Endothelial cell of umbilical vein (primary cell): ENCODE data around the gene ZNF503.

Experiments used
- EZH2 ChIP-seq: IDR thresholded peaks from 2 replicates; pipeline ENCODE4 v1.6.1; 2012; ENCODE audit warnings: borderline replicate concordance, low read depth, mild to moderate bottlenecking, moderate library complexity, low read length, inconsistent platforms; ENCODE audit not compliant: severe bottlenecking
- FOS ChIP-seq: IDR thresholded peaks from 2 replicates; pipeline ENCODE4 v1.6.1; 2011; ENCODE audit warnings: mild to moderate bottlenecking, low read length, moderate library complexity, borderline replicate concordance; ENCODE audit not compliant: insufficient read depth
- POLR2AphosphoS5 ChIP-seq: IDR thresholded peaks from 2 replicates; pipeline ENCODE4 v1.6.1; 2012; ENCODE audit warnings: low read depth, mild to moderate bottlenecking, control low read depth, low read length, moderate library complexity; ENCODE audit not compliant: insufficient read depth
- TF ChIP-seq, protein P1 (sequence below), 2 donors: IDR thresholded peaks; 1 replicate in 1 of 2; 2 replicates in 1 of 2; pipeline ENCODE4 v1.5.1; 2011; ENCODE audit warnings: low read length in 2 of 2, mild to moderate bottlenecking in 2 of 2, moderate library complexity in 2 of 2, control low read depth in 1 of 2, inconsistent platforms in 1 of 2, low read depth in 1 of 2; ENCODE audit not compliant: insufficient read depth in 1 of 2; ENCODE audit errors: extremely low read depth in 1 of 2
- TF ChIP-seq, protein P2 (sequence below): IDR thresholded peaks from 2 replicates; pipeline ENCODE4 v1.6.1; 2011; ENCODE audit not compliant: insufficient read depth, insufficient read length

DNA sequence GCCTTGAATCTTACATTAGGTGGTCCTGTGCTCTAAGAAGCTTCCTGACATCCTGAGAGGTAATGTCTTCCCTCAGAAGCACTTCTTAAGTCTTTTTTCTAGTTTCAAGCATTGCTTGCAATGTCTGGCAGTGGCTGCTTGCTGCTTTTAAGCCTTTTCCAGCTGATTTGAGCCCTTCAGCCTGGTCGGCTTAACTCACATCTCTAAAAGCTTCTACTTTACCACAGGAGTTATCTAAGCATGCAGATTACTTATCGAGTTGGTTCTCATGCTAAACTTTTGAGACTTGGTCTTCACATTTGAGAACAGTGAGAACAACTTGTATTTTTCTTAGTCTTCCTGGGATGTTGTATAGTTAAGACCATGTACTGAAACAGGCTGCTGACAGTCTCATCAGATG lies 33.7 kb upstream of the ZNF503 start:
- TF ChIP-seq, protein P1, sequence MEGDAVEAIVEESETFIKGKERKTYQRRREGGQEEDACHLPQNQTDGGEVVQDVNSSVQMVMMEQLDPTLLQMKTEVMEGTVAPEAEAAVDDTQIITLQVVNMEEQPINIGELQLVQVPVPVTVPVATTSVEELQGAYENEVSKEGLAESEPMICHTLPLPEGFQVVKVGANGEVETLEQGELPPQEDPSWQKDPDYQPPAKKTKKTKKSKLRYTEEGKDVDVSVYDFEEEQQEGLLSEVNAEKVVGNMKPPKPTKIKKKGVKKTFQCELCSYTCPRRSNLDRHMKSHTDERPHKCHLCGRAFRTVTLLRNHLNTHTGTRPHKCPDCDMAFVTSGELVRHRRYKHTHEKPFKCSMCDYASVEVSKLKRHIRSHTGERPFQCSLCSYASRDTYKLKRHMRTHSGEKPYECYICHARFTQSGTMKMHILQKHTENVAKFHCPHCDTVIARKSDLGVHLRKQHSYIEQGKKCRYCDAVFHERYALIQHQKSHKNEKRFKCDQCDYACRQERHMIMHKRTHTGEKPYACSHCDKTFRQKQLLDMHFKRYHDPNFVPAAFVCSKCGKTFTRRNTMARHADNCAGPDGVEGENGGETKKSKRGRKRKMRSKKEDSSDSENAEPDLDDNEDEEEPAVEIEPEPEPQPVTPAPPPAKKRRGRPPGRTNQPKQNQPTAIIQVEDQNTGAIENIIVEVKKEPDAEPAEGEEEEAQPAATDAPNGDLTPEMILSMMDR (IDR thresholded peaks at IDR 0.05; ENCODE audit: extremely low read depth in 1 of 2, insufficient read depth in 1 of 2, low read depth in 1 of 2, low read length in 2 of 2): no peak
- TF ChIP-seq FOS (no peak), POLR2AphosphoS5 (no peak), EZH2 (no peak)
- TF ChIP-seq, protein P2, sequence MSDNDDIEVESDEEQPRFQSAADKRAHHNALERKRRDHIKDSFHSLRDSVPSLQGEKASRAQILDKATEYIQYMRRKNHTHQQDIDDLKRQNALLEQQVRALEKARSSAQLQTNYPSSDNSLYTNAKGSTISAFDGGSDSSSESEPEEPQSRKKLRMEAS: no peak
